ENCODE data around the gene CMSS1.
"Not testable (repeated sequence)": the region's sequence is repeated elsewhere in the genome, so short reads cannot be mapped to it uniquely, and the experiment has no call there.

The CMSS1 gene

GRCh38 chr3:100206687-100207086 lies 389.0 kb downstream of the CMSS1 start:
- no peak for DNase-seq

DNA sequence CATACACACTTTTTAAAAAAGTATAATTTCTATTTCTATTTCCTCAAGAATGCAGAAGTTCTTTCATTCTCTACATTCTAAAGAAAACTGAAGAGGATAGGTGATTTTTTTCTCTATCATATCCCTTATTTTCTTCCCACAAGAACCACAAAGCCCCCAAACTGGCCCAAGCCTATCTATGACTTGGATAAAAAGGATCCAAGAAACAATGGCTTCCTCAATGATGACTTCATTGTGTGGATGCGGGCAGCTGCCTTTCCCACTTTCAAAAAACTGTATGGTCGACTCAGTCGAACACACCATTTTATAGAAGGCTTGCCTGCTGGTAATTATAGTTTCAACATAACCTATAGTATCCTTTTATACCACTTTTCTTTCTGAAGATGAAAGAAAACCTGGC lies 390.2 kb downstream of the CMSS1 start:
- no peak for DNase-seq

DNA sequence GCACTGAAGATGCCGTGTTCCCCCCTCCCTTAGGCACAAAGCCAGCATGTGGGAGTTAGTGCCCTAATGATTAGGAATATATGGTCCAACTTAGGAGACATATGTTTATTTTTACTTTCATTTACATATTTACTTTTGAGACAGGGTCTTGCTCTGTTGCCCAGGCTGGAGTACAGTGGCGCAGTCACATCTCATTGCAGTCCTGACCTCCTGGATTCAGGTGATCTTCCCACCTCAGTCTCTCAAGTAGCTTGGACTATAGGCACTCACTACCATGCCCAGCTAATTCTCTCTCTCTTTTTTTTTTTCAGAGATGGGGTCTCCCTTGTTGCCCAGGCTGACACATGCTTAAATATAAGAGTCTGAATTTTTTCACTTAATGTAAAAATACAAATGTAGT lies 391.5 kb downstream of the CMSS1 start:
- no peak for DNase-seq

- no peak for DNase-seq
Observed at GRCh38 chr3:100209948-100210771, 392.5 kb downstream of the CMSS1 start.

DNA sequence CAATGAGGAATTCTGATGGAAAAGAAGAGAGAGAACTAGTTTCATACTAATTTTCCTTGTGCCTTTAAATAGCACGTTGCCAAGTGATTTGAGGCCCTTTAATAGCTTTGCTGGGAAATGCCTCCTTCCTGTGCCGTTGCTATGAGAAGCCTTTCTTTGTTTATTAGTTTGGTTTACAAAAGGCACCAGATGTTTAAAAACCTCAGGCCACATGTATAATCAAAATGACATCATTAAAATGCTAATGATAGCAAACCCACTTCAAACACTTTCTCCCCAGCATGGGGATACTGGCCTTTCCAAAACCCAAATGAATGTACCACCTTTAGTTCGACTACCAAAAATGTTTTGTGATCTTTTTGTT lies 393.1 kb downstream of the CMSS1 start:
- DNase-seq, result no peak

DNA sequence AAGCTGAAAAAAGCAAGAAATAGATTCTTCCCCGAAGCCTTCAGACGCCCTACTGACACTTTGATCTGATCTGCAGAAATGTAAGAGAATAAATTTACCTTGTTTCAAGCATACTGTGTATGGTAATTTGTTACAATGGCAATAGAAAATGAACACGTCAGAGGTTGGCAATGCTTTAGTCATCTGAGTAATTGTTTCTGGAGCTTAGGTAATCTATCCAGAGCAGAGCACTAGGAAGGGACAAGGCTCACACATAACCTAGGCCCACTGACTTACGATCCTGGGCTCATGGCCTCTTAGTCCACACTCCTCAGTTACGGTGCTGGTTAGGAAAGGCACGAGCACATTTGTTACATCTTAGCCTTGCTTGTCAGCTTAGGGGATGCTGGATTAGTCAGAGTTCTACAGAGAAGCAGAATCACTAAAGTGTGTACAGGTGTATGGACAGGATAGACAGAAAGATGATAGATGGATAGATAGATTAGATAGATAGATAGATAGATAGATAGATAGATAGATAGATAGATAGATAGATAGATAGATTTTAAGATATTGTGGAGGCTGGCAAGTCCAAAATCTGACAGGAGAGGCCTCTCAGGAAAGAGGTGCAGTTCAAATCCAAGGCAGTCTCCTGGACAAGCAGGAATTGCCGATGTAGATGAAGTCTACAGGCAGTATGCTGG lies 396.4 kb downstream of the CMSS1 start:
- no peak for DNase-seq

DNA sequence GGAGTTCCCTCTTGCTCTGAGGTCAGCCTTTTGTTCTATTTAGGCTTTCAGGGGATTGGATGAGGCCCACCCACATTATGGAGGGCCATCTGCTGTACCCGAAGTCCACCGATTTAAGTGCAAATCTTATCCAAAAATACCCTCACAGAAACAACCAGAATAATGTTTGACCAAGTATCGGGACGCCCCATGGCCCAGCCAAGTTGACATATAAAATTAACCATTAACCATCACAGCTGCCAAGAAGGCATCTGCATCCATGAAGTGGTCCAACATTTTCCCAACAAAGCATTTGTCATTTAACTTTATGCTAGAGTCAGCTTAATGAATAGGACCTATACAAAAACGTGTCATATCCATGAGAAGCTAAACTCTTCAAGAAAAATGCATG lies 396.9 kb downstream of the CMSS1 start:
- DNase-seq, result no peak

DNA sequence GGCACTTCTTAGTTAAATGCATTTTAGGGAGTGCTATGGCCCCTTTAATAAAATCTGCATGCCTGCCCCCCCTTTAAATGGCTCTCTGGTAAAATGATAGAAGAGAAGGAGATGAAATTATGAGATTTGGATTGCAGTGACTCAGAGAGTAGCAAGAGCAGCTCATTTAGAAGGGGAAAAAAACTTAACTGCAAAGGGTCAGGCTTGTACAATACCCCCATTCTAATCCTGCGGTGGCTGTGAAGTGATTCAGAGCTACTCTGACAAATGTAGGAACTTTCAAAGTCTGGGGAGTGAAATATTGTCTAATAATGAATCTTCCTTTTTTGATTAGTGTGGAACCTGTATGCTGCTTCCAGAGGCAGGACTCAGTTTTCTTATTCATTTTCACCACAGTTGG lies 399.1 kb downstream of the CMSS1 start:
- no peak for DNase-seq

- no peak for DNase-seq
Observed at GRCh38 chr3:100221159-100221558, 403.5 kb downstream of the CMSS1 start.

DNA sequence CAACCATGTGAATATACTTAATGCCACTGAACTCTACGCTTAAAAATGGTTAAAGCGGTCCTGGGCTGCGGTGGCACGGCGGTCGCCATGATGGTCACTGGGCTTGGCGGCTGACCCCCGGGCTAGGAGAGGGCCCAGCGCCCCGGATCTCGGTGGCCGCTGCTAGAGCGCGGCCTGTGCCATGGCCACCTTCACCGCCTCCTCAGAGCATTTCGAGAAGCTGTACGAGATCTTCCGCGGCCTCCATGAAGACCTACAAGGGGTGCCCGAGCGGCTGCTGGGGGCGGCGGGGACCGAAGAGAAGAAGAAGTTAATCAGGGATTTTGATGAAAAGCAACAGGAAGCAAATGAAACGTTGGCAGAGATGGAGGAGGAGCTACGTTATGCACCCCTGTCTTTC lies 407.5 kb downstream of the CMSS1 start:
- no peak for DNase-seq

GRCh38 chr3:100225883-100226282 lies 408.2 kb downstream of the CMSS1 start:
- DNase-seq, result no peak

DNA sequence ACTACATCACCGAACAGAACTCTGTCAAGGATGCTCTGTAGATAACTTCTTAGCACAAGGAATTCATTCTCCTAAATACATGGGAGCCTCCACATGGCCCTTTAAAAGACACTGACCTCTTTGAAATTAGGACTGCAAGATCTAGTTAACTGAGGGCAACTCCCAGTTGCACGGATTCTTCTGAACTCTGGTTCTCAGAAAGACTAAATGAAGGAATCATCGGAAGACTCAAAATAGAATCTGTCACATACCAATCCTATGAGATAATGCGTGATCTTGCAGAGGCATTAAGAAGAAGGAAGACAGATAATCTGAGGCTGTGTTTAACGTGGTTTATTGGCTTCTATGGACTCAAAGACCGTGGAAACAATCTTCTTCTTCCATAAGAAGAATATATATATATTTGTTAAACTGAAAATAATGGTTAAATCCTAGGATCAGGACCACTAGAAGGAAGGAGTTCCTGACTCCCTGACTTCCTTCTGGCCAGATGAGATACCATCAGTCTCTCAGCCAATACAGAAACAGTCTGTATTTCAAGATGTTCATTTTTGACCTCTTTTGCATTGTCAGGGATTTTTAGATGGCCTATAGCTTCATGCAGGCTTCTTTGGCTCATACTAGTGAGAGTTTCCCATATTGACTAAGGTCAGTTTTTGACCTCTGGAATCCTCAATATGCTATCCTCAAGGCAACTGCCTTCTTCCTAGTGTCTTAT lies 409.2 kb downstream of the CMSS1 start:
- no peak for DNase-seq

DNA sequence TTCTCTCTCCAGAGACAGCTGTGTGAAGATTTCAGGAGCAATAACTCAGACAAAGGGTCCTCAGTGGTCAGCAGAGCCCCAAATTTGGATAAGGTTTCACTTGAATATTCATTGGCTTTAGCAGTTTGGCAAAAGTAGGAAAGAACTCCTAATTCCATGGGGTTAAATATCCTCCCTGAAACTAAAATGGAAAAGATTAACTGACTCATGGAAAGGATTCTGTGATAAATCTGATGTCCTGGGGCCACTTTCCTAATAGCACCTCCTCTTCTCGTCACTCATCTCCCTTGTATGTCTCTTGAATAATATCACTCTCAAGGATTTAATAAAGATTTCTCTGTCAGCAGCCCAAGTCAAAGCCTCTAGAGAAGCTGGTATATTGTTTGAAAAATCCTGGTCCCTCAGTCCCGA lies 409.9 kb downstream of the CMSS1 start:
- DNase-seq, result no peak

DNA sequence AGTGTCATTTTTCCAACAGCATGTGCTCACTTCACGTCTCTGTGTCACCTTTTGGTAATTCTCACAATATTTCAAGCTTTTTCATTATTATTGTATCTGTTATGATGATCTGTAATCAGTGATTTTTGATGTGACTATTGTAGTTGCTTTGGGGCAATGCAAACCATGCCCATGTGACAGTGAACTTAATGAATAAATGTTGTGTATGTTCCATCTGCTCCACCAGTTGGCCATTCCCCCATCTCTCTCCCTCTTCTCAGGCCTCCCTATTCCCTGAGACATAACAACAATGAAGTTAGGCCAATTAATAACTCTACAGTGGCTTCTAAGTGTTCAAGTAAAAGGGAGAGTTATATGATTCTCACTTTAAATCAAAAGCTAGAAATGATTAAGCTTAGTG lies 410.6 kb downstream of the CMSS1 start:
- no peak for DNase-seq

DNA sequence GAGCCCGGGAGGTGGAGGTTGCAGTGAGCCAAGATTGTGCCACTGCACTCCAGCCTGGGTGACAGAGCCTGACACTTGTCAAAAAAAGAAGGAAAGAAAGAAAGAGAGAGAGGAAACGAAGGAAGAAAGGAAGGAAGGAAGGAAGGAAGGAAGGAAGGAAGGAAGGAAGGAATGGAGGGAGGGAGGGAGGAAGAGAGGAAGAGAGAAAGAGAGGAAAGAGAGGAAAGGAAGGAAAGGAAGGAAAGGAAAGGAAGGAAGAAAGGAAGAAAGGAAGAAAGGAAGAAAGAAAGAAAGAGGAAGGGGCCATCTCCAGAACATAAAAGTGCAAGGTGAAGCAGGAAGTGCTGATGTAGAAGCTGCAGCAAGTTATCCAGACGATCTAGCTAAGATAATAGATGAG lies 411.5 kb downstream of the CMSS1 start:
- not testable (repeated sequence) for DNase-seq

DNA sequence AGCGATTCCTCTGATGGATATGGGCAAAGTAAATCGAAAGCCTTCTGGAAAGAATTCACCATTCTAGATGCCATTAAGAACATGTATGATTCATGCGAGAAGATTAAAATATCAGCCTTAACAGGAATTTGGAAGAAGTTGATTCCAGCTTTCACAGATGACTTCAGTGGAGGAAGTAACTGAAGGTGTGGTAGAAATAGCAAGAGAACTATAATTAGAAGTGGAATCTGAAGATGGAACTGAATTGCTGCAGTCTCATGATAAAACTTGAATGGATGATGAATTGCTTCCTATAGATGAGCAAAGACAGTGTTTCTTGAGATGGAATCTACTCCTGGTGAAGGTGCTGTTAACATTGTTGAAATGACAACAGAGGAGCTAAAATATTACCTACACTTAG lies 413.0 kb downstream of the CMSS1 start:
- no peak for DNase-seq
